Lung (tissue), 12 donors: ENCODE measurements around the gene HYAL4. TPM values are rescaled to one million over a fixed set of nuclear protein-coding genes. Genes with fewer than 3 reads are reported as not detected.

Source experiments
- ATAC-seq: fragments of 200-7000 bp; cut with Tn5 transposase; one replicate; pipeline ENCODE4 v1.9.1; 2020; ENCODE audit warnings: moderate number of reproducible peaks; ENCODE audit not compliant: insufficient read depth, low FRiP score
- DNase-seq, 3 donors: peaks; one replicate each; pipeline ENCODE4 v3.0.0-alpha.2; 2013 to 2017
- H3K27ac ChIP-seq, 2 donors: one replicate each; pipeline ENCODE4 v1.5.1; 2013; ENCODE audit warnings: mild to moderate bottlenecking in 2 of 2, moderate library complexity in 2 of 2, control low read depth in 1 of 2, inconsistent platforms in 1 of 2, low read depth in 1 of 2, low read length in 1 of 2
- H3K27me3 ChIP-seq, 3 donors: one replicate each; pipeline ENCODE4 v1.5.1; 2013; ENCODE audit warnings: low read length in 2 of 3; ENCODE audit not compliant: control insufficient read depth in 3 of 3, insufficient read depth in 3 of 3
- H3K36me3 ChIP-seq, 4 donors: one replicate each; pipeline ENCODE4 v1.5.1; 2013; ENCODE audit warnings: low read length in 4 of 4, mild to moderate bottlenecking in 1 of 4, moderate library complexity in 1 of 4; ENCODE audit not compliant: control insufficient read depth in 4 of 4, insufficient read depth in 4 of 4
- H3K4me1 ChIP-seq, 5 donors: one replicate each; pipeline ENCODE4 v1.5.1; 2013; ENCODE audit warnings: low read length in 5 of 5, mild to moderate bottlenecking in 2 of 5, moderate library complexity in 1 of 5; ENCODE audit not compliant: control insufficient read depth in 5 of 5, insufficient read depth in 5 of 5
- H3K4me3 ChIP-seq: one replicate; pipeline ENCODE4 v1.5.1; 2013; ENCODE audit warnings: mild to moderate bottlenecking, control low read depth, moderate library complexity
- H3K9ac ChIP-seq, 2 donors: one replicate each; pipeline ENCODE4 v1.5.1; 2013; ENCODE audit warnings: low read length in 2 of 2, control low read depth in 1 of 2; ENCODE audit not compliant: insufficient read depth in 1 of 2
- H3K9me3 ChIP-seq, 4 donors: one replicate each; pipeline ENCODE4 v1.5.1; 2013; ENCODE audit warnings: low read length in 3 of 4, mild to moderate bottlenecking in 1 of 4, moderate library complexity in 1 of 4; ENCODE audit not compliant: control insufficient read depth in 4 of 4, insufficient read depth in 3 of 4
- WGBS, 2 donors: extraction: QIAGEN DNeasy Blood & Tissue Kit; methylation state at CpG; one replicate each; pipeline ENCODE4 v1.1.7; 2013; 5-methylcytosine and 5-hydroxymethylcytosine counted together
- polyA plus RNA-seq, 2 donors: library from polyadenylated mRNA; stranded (reverse); fragments of 200-250 nt; gene quantifications; one replicate each; pipeline ENCODE4 v1.2.1, GENCODE V29; 2013
- total RNA-seq, 2 donors: library from RNA; depleted of rRNA in 1 of 2; stranded (reverse); fragments of >200 nt in 1 of 2; gene quantifications; one replicate each; pipeline ENCODE4 v1.2.1, GENCODE V29; 2014 to 2021
- TF ChIP-seq, protein P1 (sequence below): IDR thresholded peaks from 2 replicates; pipeline ENCODE4 v1.5.1; 2012; ENCODE audit warnings: mild to moderate bottlenecking; ENCODE audit errors: control extremely low read depth, extremely low read depth
- donor health status: control.
- donor health status: control.
- donor health status: Bipolar disorder and iron deficiency.
- donor health status: healthy.
- donor health status: DM: yes; HTN: yes; CAD: no.

The HYAL4 gene
- total and polyA plus RNA-seq, 4 donors = 0.07 to 0.74 TPM; not detected in 2

DNA sequence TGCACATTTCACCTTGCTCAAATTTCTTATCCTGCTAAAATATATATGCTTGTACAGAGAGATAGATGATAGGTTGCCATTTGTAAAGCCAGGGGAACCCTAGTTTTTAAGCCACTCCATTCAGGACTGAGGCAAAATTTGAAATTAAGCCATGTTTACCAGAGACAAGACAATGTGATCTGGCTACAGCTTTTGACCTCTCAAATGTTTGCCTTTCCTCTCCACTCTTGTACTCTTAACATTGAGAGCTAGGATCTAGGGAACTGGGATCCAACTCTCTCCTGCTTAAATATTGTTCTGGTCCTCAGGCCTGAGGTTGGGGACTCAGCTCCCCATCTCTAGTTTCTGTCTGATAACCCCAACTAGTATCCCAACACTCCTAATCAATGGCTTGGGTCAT lies 15.9 kb downstream of the HYAL4 start:
- no peaks in the 10 kb centered on the region for H3K36me3 ChIP-seq
- TF ChIP-seq, protein P1, sequence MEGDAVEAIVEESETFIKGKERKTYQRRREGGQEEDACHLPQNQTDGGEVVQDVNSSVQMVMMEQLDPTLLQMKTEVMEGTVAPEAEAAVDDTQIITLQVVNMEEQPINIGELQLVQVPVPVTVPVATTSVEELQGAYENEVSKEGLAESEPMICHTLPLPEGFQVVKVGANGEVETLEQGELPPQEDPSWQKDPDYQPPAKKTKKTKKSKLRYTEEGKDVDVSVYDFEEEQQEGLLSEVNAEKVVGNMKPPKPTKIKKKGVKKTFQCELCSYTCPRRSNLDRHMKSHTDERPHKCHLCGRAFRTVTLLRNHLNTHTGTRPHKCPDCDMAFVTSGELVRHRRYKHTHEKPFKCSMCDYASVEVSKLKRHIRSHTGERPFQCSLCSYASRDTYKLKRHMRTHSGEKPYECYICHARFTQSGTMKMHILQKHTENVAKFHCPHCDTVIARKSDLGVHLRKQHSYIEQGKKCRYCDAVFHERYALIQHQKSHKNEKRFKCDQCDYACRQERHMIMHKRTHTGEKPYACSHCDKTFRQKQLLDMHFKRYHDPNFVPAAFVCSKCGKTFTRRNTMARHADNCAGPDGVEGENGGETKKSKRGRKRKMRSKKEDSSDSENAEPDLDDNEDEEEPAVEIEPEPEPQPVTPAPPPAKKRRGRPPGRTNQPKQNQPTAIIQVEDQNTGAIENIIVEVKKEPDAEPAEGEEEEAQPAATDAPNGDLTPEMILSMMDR = no peak
- H3K27ac ChIP-seq = no peak overlapping the region
- H3K4me1 ChIP-seq = no peaks in the 10 kb centered on the region
- DNase-seq (no peak), ATAC-seq (no peak)
- H3K4me3 ChIP-seq = no peak overlapping the region
- no peaks in the 10 kb centered on the region for H3K27me3 ChIP-seq
- peaks cover 0 to 2% (median 0%) of the 10 kb centered on the region in 4 donors for H3K9me3 ChIP-seq
- no peak overlapping the region for H3K9ac ChIP-seq

DNA sequence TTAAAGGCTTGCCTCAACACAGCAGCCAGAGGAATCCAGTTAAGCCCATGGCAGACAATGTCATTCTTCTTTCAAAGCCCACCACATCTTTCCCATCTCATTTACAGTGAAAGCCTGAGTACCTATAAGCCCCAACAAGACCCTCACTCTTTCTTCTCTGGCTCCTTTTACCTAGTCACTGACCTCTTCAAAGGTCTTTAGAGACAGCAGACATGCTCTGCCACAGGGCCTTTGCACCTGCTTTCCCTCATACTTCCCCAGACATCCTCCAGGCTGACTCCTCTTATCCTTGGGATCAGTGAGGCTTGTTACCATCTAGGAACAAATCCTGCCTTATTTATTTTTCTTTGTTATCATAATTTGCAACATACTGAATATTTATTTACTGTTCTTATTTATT lies 17.8 kb downstream of the HYAL4 start:
- ATAC-seq (no peak), DNase-seq (no peak)
- H3K27me3 ChIP-seq = no peaks in the 10 kb centered on the region
- no peak overlapping the region for H3K4me3 ChIP-seq
- no peaks in the 10 kb centered on the region for H3K36me3 ChIP-seq
- H3K27ac ChIP-seq = no peak overlapping the region
- H3K9me3 ChIP-seq = no peaks in the 10 kb centered on the region
- no peak overlapping the region for H3K9ac ChIP-seq
- H3K4me1 ChIP-seq = no peaks in the 10 kb centered on the region
- TF ChIP-seq, protein P1 = no peak

DNA sequence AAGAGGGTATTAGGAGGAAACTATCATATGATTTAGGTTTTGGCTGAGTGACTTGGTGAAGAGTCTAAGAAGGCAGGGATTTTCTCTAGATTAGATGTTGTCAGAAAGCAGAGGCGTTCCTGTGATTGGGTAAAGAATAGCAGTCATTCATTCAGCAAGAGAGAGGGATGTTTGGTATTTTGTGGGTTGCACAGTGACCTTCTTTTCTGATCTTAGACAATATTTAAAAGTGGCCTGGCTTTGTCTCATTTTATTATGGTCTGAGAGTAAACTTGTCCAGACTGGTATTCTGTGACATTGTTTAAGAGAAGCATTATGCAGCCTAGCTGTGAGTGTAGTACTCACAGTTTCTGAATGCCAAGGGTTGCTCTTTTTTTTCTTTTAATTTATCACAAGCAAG lies 18.5 kb downstream of the HYAL4 start:
- ATAC-seq = no peak
- Histone ChIP-seq H3K27me3 (no peaks in the 10 kb centered on the region), H3K4me1 (no peaks in the 10 kb centered on the region), H3K27ac (no peak overlapping the region), H3K9ac (no peak overlapping the region), H3K36me3 (no peaks in the 10 kb centered on the region), H3K4me3 (no peak overlapping the region), H3K9me3 (no peaks in the 10 kb centered on the region)
- TF ChIP-seq, protein P1 = no peak
- 93 to 94% methylated on average over 1 of the region's 1 CpG for WGBS, 2 donors
- no peak for DNase-seq

DNA sequence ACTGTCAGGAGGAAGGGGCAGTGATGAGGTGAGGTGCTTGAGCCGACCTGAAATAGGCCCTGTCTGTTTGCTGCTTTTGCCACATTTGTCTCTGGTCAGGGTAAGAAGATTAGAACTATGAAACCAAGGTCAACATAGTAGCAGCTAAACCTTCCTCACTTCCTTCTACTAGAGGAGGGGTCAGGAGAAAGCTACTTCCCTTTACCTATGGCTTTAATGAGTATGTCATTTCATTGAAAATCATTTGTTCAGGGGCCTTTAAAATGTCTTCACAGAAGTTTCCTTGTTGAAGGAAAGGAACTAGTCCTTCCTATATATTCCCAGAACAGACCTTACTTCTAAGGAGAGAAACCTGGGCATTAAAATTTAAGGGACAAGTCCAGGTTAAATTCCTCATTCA lies 19.0 kb downstream of the HYAL4 start:
- Histone ChIP-seq H3K4me3 (no peak overlapping the region), H3K9me3 (no peaks in the 10 kb centered on the region), H3K27ac (no peak overlapping the region), H3K27me3 (no peaks in the 10 kb centered on the region), H3K36me3 (no peaks in the 10 kb centered on the region), H3K9ac (no peak overlapping the region), H3K4me1 (no peaks in the 10 kb centered on the region)
- TF ChIP-seq, protein P1 = no peak
- no peak for DNase-seq
- 51 to 76% methylated on average over 1 of the region's 1 CpG for WGBS, 2 donors
- no peak for ATAC-seq
